Measurements from ENCODE around the gene RPL41.
"Not testable (repeated sequence)": the region's sequence is repeated elsewhere in the genome, so short reads cannot be mapped to it uniquely, and the experiment has no call there.

RPL41 gene

DNA sequence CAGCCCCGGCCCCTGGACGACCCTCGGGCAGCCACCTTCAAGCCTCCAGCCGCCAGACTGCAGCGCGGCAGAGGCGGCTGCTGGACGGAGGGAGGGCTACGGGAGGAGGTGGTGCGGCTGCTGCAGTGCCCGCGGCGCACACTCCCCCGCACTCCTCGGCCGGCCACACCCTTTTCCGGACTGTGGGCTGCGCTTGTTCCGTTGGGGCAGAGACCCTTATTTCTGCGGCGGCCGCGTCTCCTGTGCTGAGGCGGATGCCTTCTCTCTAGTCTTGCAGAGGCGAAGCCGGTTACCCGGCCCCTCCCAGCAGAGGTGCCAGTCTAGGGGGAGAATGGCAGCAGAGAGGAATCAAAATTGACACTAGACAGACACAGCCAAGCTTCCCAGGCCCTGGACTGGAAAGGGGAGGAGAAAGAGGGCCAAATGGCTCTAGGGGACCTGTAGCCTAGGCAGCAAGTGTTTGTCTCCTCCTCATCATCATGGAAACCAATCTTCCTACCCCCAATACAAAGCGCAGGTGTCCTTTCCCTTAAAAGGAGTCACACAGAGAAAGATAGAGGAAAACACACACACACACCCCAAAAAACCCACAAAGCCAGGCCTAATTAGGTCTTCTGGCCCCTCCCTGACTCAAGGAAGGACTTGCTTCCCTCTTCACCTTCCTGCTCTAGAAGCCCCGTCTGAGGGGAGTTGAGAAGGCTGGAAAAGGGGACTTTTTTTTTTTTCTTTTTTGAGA, 12.9 kb downstream of the RPL41 start:
- DNase-seq = peak; percentile 17

DNA sequence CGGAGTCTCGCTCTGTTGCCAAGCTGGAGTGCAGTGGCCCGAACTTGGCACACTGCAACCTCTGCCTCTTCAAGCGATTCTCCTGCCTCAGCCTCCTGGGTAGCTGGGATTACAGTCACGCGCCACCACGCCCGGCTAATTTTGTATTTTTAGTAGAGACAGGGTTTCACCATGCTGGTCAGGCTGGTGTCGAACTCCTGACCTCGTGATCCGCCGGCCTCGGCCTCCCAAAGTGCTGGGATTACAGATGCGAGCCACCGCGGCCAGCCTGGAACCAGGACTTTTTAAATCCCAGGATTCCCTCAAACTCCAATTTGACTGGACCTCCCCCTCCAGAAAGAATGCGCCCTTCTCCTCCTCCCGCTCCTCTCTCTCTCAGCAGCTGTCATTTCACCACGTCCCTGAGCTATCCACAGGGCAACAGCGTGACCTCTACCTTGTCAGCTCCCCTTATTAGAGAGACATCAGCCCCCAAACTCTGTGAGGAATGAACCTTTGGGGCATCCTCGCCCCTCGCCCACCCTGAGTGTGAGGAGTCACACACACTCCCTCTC, 13.6 kb downstream of the RPL41 start:
- DNase-seq = no peak

DNA sequence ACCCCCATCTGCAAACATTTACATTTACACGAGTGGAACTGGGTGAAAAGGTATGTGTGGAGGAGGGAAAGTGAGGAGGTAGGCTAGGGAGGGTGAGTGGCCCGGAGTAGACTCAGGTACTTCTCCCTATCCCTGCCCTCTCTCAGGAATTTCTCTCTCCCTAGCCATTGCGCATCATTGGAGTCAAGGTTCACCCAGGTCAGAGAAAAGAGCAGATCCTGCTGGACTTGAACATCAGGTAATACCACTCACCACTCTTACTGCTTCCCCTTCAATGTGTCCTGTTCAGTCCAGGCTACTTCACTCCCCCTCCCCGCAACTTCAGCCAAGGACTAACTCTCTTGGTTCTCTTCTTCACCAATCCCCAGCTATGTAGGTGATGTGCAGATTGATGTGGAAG, 14.4 kb downstream of the RPL41 start:
- DNase-seq = no peak

DNA sequence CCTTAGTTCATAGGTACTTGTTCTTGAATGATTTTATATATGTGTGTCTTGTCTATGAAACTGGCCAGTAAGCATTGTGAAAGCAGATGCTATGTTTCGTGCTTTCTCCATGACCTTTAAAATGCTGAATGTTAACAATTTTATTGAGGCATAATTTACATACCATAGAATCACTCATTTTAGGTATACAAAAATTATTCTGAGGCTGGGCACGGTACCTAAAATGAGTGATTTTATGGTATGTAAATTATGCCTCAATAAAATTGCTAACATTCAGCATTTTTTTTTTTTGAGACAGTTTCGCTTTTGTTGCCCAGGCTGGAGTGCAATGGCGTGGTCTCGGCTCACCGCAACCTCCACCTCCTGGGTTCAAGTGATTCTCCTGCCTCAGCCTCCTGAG, 18.5 kb downstream of the RPL41 start:
- no peak for DNase-seq

DNA sequence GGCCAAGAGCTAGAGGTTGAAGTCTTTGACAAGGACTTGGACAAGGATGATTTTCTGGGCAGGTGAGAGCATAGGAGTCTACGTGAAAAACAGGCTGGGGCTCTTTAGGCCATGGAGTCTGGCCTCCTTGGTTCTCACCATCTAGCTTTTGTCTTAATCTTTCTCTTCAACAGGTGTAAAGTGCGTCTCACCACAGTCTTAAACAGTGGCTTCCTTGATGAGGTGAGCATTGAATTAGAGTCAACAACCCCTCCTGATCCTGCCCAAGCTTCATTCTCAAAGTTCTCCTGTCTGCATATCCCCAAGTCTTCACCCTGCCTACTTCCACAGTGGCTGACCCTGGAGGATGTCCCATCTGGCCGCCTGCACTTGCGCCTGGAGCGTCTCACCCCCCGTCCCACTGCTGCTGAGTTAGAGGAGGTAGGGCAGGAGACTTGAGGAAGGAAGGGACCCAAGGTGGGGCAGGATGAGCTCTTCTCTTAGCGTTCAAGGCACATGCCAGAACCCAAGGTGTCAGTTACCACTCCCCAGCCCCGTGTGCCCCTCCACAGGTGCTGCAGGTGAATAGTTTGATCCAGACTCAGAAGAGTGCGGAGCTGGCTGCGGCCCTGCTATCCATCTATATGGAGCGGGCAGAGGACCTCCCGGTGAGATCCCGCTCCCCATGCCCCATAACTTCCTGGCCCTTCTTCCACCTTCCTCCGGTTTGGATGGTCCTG, 21.6 kb downstream of the RPL41 start:
- DNase-seq = no peak

DNA sequence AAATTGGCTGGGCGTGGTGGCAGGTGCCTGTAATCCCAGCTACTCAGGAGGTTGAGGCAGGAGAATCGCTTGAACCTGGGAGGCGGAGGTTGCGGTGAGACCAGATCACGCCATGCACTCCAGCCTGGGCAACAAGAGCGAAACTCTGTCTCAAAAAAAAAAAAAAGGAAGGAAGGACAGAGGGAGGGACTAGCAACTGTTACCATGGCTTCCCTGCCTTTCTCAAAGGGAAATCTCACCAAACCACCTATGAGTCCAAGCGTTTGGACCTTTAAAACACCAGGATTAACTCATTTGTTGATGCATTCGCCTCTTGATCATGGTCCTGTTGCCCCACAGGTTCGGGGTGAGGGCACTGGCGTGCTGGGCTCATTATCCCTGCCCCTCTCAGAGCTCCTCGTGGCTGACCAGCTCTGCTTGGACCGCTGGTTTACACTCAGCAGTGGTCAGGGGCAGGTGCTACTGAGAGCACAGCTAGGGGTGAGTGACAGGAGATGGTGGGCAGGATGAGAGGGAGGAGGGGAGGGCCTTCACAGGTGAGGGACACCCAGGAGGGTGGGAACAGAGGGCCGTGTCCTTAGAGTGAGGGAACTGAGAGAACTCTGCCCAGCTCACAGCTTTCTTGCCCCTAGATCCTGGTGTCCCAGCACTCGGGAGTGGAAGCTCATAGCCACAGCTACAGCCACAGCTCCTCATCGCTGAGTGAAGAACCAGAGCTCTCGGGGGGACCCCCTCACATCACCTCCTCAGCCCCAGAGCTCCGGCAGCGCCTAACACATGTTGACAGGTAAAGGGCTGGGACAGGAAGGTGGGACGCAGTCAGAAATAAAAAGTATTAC, 25.7 kb downstream of the RPL41 start:
- DNase-seq = no peak

DNA sequence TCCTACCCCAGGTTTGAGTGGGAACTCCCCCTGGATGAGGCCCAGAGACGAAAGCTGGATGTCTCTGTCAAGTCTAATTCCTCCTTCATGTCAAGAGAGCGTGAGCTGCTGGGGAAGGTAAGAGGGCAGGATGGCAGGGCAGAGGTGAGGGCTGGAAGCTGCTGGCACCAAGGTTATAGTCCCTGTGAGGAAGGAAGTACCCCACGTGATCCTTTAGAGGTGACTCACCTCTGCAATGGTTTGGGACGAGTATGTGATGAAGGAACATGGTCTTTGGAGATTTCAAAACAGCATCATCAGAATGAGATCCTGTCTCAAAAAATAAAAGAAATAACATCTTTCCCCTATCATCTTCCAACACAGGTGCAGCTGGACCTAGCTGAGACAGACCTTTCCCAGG, 26.8 kb downstream of the RPL41 start:
- DNase-seq = no peak

DNA sequence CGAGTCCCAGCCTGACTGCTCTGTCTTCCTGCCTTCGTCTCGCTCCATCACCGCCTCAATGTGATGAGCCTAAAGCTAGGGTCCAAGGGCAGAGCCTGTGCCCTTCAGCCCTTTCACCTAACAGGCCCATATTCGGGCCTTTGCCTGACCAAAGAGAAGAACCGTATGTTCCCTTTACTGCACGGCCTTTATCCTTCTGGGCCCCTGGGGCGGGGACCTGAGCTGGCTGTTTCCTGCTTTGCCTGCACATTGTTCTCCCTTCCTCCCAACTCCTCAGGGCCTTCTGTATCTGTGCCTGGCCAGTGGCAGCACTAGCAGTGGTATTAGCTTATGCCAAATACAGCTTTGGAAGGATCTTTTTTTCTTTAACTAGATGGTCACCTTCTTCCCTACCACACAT, 27.4 kb downstream of the RPL41 start:
- DNase-seq = no peak

DNA sequence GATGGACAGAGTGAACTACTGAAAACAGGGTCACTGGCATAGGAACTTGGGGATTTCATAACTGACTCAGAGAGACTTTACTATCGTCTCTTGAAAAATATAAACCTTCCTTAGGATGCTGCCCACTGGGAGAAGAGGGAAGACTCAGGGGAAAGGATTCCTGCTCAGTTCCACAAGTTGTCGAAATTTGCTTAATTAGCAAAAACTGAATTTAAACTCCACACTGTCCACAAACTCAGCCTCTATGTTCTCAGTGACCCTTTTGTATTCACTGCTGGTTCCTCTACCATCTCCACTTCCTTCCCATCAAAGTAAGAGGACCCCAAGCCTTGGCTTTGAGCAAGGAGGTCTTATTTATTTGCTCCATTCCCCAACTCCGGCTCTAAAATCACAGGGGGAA, 28.8 kb downstream of the RPL41 start:
- no peak for DNase-seq

DNA sequence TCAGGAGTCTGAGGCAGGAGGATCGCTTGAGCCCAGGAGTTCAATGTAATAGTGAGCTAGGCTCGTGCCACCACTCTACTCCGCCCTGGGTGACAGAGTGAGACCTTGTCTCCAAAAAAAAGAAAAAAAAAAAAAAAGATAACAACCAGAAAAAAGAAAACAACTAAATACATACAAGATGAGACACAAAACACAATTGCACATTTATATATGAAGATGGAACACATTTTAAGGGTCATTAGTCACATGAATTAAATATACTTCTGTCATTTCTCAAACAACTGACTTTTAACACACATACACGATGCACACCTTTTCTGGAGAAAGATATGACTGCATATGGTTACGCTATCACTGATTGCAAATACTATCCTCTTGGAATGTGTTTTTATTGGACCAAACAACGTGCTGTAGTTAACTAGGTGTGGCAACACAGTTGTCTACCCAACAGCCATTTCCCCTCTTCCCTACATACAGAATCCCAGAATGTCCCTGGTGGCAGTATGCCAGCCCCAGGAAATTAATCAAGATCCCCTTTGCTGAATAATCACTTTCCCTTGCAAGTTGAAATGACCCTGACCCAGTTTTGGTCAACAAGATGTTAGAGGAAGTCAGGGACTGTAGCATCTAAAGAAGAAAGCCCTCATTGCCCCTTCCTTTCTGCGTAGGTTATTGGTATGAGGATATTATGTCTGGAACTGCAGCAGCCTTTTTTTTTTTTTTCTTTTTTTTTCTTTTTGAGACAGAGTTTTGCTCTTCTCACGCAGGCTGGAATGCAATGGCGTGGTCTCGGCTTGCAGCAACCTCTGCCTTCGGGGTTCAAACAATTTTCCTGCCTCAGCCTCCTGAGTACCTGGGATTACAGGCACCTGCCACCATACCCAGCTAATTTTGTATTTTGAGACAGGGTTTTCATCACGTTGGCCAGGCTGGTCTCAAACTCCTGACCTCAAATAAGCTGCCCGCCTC, 30.3 kb downstream of the RPL41 start:
- no peak for DNase-seq

DNA sequence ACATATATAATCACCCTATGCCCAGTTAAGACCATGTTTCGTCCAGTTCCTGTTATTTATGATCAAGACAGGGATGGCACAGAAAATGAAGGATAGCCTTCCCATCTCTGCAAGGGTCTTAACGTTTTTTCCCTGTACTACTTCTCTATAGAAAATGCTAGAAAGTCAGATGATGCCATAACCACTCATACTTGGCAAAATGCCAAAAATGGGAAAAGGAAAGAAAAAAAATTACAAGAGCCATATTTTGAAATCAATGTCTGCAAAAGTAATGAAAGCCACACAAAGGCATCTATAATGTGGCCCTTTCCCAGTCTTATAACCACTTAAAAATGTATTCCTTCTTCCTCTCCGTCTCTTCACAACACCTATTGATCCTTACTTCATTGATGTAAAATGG, 34.1 kb downstream of the RPL41 start:
- no peak for DNase-seq

DNA sequence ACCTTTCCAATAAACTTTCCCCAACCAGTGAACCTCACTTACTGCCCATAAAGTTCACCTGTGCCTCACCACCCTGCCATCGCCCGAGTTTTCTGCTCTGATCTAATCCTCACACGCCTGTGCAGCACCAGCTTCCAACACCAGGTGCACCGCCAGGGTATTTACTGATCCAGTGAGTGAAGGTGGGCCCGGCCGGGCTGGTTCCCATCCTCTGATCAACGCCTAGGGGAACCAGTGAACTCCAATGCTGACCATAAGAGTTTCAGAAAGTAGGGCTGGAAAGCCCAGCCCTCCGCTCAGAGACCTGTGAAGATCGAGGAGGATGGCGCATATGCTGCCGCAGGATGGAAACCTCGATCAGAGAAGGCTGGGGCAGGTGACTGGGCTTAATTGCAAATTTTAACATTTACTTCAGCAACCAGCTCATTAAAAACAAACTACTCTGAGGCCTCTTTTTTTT, 35.3 kb downstream of the RPL41 start:
- DNase-seq = peak; percentile 6

DNA sequence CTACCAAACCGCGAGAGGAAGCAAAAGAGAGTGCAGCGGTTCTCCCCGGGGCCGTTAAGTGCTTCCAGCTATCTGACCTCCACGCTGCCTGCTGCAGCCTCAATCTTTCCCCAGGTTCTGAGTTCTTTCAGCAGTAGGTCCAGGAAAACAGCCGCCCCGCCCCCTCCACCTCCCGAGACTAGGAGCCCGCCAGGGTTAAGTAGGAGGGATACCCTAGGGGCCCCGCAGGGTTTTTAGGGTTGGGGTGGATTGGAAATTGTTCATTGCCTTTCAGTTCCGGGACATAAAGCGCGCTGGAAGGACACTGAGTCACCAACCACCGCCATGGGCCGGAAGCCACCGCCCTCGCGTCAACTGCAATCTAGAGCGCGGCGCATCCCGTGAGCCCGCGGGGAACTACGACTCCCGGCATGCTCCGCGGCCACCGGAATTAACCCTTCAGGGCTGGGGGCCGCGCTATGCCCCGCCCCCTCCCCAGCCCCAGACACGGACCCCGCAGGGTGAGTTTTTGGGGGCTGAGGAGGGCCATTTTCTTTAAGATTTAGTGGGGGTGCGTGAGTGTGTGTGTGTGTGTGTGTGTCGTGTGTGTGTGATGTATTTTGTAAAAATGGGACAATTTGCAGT, 35.8 kb downstream of the RPL41 start, which contains the start of gene MYL6B:
MYL6B (plus strand) TSS at position 456 of the 624 bp plus-strand sequence. CDS start 1,332 bp downstream, outside the sequence.
- DNase-seq = peak; percentile 91

DNA sequence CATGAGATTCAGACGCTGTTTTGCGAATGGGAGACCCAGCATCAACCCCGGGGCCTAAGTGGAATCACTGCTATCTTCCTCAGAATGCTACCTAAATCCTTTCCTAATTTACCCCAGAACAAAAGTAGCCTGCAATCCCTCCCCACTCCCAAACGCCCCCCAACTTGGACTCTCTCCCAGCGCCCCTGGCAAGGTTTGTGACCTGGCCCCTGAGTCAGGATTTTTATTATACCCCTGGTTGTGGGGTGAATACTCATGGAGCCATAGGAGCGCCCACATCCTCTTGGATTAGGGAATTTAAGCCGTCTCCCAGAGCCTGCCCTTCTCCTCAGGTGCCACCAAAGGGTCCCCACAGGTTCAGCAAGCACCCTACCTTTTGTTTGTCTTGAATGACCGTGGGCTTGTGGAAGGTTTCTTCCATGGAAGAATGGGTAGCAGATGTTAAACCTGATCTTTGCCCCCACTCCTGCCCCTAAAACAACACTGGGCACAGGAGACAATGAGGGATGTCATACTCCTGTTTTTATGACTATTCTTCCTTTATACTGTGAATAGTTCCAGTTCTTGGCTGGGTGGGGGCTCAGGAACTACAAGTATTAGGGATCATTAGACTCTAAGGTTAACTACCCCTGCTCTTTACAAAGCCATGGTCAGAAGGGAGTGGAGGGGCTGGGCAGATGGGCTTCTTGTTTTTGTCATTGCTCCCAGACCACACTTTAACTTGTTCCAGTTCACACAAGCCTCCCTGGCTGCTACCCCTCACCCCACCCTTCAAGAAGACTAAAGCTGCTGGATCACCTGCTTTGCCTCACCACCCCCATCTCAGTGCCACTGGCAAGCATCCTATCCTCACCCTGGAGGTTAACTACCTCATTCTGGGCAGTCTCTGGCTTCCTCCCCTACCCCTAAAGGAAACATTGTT, 36.6 kb downstream of the RPL41 start:
- no peak for DNase-seq

DNA sequence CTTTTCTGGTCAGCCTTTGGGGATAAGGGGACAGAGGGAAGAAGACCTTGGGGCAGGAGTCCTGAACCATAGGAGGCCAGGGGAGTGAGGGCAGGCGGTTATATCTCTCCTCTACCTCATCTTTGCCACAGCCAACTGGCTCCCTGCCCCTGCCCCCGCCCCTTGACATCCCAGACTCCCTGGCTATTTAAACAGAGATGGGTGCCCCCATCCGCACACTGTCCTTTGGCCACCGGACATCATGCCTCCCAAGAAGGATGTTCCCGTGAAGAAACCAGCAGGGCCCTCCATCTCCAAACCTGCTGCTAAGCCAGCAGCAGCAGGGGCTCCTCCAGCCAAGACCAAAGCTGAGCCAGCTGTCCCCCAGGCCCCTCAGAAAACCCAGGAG, 37.2 kb downstream of the RPL41 start:
- DNase-seq = no peak

DNA sequence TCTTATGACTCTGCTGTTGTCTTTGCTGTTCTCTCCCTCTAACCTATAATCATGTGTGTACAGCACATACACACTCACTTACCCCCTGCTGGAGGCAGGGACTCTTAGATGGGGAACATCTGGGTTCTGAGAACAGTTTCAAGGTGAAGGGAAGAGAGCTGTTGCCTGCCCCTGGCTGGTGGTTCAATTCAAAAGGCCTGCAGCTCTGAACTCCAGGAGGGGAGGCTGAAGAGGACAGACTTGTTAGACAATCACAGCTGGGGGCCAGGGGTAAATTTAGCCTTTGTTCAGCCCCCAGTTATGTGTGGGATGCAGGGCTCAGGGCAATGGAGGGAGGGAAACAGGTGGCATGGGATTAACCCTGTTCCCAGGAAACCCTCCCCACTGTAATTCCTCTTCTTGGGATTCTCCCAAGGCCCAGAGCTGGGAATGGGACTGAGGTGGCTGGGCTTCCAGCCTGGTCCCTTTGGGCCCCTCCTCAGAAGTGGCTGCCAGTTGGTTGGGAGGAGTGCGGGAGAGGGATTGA, 37.9 kb downstream of the RPL41 start:
- DNase-seq = no peak

DNA sequence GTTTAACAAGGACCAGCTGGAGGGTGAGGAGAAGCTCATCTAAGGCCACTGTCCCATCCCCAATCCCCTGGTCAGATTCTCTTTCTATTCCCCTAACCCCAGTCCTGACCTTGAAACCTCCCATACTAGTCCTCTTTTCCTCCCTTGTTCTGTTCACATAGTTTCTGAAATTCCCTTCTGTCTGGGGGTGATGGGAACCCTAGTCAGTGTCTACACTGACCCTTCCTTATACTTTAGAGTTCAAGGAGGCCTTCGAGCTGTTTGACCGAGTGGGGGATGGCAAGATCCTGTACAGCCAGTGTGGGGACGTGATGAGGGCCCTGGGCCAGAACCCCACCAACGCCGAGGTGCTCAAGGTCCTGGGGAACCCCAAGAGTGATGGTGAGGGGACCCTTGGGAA, 38.4 kb downstream of the RPL41 start:
- no peak for DNase-seq

DNA sequence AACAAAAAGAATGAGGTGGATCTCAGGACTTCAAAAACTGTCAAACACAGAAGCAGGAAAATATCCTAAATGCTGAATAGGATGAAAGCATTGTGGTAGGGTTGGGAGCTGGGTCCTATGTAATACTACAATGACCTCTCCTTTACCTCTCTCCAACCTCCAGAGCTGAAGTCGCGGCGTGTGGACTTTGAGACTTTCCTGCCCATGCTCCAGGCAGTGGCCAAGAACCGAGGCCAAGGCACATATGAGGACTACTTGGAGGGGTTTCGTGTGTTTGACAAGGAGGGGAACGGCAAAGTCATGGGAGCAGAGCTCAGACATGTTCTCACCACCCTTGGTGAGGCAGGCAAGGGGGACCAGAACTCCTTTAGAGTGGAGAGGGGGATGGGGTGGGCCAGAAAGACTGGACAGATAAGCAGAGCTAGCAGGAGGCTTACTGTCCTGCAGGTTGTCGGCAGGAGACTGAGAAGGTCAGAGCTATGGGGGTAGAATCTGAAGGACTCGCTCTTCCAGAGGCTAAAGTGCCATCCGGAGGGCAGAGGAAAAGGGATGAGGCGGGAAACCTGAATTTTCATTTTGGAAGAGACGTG, 38.9 kb downstream of the RPL41 start:
- no peak for DNase-seq

DNA sequence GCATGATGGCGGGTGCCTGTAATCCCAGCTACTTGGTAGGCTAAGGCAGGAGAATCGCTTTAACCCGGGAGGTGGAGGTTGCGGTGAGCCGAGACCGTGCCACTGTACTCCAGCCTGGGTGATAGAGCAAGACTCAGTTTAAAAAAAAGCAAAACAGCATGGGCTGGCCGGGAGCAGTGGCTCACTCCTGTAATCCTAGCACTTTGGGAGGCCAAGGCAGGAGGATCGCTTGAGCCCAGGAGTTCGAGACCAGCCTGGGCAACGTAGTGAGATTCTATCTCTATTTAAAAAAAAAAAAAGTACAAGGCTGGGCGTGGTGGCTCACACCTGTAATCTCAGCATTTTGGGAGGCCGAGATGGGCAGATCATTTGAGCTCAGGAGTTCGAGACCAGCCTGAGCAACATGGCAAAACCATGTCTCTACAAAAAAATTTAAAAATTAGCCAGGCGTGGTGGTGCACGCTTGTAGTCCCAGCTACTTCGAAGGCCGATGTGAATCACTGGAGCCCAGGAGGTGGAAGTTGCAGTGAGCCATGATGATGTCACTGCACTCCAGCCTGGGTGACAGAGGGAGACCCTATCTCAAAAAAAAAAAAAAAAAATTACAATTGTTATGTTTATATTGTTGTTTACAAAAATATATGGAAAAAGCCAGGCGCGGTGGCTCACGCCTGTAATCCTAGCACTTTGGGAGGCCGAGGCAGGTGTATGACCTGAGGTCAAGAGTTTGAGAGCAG, 40.2 kb downstream of the RPL41 start:
- DNase-seq = not testable (repeated sequence)

Measured in amniotic stem cell (primary cell).